Activated naive CD4-positive, alpha-beta T cell treated with Interleukin-2 at 50 U/mL for 16 hours (primary cell): ENCODE data around the gene SEC16A.

Experiments
- DNase-seq: peaks from one replicate; pipeline ENCODE4 v3.0.0-alpha.2; 2020

The SEC16A gene

DNA sequence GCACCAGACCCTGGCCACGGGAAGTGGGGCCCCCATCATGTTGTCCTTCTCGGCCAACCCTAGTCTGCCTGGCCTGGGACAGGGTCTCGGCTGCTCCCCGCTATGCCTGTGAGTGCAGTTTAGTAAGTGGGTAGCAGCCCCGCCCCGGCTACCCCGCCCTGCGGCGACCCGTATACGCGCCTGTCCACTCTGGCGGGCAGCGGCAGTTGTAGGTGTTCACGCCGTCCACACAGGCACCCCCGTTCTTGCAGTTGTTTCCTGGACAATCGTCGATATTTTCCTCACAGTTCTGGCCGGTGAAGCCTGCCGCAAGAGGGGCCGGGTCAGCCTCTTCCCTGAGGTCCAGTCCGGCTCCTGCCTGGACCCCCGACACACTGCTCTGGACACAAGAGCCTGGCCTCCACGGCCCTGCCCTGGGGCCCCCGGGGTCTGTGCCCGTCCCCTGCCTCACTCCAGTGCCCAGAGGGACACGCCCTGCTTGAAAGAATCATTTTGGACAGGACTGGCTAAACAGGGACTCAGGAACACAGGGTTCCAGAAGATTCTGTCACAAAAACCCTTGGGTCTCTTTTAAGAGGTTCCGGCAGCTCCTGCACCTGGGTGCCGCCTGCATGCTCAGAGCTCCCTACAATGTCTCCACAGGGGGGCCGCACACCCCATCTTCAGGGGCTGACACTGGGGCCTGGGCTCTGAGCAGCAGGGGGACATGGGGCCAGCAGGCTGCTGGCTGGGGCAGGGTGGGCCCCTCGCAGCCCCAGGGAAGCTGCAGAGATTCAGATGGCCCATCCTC, 36.6 kb upstream of the SEC16A start:
- no peak for DNase-seq

DNA sequence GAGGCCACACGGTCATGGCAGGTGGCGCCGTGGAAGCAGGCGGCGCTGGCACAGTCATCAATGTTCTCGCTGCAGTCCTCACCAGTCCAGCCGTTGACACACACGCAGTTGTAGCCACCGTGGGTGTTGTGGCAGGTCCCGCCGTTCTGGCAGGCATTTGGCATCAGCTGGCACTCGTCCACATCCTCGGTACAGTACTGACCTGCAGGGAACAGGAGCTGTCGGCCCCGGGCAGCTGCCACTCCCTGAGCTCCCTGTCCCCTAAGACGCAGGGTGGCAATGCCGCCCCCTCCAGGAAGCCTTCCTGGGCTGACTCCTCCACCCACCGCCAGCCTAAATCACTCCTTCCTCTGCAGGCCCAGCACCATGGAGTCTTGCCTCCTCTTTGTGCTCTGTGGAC, 35.8 kb upstream of the SEC16A start:
- DNase-seq: no peak

DNA sequence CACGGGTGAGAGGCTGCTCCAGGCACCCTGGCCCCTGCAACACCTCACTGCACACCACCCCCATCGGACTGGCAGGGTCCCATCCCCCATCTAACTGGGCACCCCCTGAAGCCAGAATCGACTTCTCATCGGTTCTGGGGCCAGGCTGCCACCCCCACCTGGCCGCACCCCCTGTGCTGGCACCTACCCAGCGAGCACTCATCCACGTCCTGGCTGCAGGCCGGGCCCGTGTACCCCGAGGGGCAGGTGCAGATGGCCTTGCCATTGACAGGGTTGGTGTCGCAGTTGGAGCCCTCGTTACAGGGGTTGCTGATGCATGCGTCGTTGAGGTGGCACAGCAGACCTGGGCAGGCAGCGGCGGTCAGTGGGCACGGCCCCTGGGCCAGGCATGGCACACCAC, 35.1 kb upstream of the SEC16A start:
- no peak for DNase-seq

DNA sequence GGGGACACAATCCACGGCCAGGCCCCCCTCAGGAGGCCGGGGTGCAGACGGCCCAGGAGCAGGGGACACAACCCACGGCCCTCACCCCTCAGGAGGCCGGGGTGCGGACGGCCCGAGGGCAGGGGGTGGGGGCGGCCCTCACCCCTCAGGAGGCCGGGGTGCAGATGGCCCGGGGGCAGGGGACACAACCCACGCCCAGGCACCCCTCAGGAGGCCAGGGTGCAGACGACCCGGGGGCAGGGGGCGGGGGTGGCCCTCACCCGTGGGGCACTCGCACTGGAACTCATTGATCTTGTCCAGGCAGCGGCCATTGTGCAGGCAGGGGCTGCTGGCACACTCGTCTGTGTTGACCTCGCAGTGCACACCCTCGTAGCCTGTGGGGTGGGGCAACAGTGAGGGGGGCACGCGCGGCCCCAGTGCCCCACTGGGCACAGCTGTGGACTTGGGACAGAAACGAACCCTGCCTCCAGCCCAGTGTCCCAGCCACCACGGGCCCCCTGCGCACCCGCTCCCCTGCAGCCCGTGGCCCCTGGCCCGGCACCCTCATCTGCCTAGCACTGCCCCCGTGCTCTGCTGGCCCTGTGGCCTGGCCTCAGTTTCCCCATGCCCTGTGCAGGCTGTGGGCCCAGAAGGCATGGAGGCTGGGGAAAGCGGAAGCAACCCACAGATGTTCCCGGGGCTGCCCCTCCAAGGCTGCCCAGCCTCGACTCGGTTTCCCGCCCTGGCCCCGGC, 34.3 kb upstream of the SEC16A start:
- DNase-seq: no peak

DNA sequence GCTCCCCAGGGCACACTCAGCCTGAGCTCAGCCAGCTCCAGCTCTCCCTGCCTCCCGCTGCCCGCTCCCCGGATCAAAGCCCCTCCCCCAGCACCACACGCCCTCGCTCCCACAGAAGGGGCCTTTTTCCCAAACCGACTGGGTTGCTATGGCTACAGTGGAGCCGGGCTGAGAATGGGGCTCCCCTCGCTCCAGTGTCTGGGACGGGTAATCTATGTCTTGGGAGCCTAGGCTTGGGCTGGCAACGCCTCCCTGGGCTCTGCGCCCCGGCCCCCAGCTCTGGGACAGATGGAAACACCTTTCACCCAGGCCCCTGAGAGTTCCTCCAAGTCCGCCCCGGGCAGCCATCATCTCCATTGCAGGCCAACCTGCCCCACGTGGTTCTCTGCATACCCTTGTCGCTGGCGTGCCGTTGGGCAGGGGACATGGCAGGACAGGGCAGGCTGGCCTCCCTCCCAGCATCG, 33.4 kb upstream of the SEC16A start:
- DNase-seq: no peak

DNA sequence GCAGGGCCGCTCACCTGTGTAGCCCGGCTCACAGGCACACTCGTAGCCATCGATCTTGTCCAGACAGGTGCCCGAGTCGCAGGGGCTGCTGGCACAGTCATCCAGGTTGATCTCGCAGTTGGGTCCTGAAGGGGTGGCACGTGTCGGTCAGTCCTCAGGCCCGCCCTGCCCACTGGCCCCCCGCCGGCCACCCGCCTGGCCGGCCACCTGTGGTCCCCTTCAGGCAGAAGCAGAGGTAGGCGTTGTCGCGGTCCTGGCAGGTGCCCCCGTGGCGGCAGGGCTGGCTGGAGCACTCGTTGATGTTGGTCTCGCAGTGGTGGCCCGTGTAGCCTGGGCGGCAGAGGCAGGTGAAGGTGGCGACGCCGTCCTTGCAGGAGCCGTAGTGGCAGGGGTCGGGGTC, 32.4 kb upstream of the SEC16A start:
- no peak for DNase-seq

DNA sequence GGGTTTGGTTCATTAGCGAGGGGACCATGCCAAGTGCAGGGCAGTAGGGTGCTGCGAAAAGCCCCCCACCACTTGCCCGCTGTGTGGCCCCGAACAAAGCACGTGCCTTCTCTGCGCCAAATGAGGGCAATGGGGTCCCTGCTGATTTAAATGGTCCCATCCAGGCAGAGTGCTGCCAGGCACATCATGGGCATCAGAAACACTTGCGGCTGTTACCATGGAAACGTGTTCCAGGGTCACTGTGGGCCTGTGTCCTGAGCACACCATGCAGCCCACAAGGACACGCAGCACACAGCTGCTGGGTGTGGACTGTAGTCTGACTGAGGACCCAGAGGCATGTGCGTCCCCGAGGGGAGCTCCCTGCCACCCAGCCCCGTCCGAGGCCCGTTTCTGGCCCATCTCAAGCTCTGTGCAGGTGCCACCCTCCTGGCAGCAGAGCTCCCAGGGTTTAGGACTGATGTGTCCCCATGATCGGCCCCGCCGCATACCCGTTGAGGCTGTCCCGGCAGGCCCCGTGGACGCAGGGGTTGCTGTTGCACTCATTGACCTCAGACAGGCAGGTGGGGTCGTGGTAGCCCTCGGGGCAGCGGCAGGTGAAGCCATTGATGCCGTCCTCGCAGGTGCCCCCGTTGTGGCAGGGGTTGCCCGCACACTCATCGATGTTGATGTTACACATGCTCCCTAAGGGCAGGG, 31.3 kb upstream of the SEC16A start:
- DNase-seq: no peak

DNA sequence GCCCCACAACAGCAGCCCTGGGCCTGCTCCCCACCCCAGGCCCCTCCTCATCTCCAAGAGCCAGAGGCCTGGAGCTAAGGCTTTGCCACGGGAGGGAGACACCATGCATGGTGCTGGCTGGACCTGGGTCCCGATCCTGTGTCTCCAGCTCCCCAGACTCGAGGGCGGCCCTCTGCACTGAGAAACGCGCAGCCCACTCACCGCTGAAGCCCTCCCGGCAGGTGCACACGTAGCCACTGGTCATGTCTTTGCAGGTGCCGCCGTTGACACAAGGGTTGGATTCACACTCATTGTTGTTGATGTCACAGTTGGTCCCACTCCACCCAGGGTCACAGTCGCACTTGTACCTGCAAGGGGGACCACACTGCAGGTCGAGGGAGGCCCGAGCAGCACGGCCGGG, 30.4 kb upstream of the SEC16A start:
- no peak for DNase-seq

DNA sequence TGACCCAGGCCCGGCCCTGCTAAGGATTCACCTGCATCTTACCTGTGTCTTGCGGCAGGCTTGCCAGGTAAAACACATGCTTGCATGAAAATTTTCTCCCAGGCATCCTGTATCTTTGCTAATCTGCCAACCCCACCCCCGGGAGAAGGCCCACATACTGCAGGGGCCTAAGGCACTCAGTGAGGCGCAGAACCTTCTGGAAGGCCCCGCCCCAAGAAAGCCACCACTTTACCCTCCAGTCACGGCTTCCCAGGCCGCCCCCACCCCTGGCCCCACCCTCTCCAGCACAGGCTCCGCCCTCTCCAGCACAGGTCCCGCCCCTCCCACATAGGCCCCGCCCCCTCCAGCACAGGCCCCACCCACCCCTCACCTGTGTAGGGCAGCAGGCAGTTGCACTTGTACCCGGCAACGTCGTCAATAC, 29.8 kb upstream of the SEC16A start:
- peak; percentile 24 for DNase-seq

DNA sequence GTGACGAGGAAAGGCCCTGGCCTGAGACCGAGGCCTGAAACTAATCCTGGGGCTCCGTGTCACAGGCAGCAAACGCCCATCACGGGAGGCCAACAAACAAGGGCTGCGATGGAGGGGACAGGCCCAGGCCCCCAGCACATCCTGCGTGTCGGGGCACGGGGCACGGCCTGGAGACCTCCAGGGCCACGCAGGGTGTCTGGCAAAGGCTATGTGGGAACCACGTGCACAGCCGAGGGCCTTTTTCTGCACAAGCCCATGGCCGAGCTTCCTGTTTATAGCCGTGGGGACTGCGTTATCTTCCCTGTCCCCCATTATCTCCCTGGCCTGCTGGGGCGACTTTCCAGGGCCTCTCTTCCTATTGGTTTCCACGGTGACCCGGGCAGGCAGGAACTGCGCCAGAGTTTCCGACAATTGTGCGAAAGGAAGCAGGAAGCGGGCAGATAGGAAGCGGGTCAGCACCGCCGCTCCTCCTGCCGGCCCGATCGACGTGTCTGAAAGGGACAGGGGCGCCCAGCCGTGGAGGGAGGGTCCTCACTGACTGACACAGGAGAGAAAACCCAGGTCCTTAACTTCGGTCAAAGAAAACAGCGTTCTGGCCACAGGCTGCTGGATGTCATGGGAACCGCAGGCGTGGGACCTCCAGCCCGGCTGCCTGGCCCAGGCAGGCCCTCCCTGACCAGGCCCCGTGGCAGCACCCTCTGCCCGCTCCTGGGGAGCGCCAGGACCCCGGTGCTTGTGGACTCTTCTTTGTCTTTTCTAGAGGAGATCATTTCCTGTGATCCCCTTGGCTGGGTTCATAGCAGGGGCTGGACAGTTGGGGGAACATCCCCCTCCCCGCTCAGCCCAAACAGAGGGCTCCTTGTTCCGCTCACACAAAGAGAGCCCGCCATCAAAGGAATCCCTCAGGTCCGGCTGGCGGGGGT, 29.1 kb upstream of the SEC16A start:
- DNase-seq: no peak

DNA sequence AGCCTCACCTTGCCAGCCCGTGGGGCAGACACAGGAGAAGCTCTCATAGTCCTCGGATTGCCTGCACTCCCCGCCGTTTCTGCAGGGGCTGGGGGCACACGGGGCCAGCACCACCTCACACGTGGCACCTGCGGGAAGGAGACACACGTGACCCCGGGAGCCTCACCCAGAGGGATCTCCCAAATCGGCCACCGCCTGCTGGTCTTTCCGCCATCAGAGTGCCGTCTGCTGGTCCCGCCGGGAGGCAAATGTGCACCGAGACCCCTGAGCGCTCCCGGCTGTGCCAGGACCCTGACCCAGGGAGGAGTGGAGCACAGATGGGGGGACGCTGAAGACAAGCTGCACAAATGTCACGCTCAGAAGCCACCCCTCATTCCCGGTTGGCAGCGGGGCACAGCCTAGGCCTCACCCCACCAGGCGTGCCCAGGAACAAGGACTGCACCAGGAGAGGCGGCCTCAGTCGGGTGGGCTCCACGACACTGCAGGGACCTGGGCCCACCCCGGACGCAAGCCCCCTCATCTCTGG, 28.4 kb upstream of the SEC16A start:
- no peak for DNase-seq

DNA sequence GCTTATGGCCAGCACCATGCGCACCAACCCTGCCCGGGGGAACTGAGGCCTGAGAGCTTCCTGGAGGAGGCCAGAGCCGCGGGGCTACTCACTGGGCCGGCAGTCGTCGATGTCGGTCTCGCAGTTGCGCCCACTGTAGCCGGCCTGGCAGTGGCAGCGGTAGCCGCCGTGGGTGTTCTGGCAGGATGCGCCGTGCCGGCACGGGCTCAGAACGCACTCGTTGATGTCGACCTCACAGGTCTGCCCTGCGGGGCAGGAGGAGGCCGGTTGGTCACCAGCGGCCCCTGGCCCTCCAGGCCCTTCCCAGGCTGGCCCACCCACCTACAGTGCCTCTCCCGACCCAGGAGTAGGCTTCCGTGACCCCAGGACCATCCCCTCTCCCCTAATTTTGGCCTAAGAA, 27.7 kb upstream of the SEC16A start:
- no peak for DNase-seq

DNA sequence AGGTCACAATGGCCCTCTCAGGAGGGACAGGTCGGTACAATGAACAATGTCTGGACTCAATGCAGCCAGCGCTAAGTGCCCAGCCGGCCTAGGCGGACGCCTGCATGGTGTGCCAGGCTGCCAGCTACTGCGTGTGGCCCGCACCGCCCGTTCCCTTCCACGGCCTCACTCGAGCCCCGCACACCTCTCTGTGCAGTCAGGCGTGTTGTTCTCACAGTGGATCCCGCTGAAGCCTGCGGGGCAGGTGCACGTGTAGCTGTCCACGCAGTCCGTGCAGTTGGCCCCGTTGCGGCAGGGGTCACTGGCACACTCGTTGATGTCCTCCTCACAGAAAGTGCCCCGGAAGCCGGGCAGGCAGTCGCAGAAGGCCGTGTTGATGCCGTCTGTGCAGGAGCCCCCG, 26.7 kb upstream of the SEC16A start:
- no peak for DNase-seq

DNA sequence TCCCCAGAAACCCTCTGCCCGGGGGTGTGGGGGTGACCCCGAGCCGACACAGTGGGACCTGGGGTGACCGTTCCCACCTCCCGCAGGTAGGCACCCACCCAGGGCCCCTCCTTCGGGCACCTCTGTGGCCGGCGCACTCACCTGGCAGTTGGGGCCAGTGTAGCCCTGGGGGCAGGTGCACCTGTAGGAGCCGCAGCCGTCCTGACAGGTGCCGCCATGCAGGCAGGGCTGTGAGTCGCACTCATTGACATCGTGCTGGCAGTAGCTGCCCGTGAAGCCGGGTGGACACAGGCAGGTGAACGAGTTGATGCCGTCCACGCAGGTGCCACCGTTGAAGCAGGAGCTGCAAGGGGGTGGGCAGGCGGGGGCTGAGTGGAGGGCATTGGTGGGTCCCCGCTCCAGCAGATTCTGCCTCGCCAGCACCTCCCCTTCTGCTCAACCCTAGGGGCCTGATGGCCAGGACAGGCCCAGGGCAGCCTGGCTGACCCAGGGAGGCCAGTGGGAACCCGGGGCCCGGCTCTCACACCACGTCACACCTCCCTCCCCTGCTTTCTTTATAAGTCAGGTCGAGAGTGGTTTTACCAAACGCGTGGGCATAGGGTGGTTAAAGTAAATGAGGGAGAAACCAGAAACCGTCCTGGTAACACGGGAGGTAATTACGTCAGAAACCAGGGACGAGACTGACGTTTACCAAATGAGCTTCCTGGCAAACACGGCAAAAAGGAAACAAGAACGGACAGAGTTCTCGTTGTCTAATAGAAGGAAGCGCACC, 26.1 kb upstream of the SEC16A start:
- DNase-seq: peak; percentile 17

DNA sequence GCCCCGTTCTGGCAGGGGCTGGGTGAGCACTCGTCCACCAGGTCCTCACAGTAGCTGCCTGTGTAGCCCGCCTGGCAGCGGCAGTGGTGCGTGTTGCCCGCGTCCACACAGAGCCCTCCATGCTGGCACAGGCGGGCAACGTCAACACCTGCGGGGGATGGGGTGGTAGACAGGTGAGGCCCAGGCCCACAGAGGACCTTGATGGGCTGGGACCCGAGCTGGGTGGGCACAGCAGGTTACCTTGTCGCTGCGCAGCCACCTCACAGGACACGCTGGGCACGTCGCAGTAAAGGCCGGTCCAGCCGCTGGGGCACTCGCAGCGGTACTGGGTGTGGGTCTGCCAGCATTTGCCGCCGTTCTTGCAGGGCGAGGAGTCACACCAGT, 25.1 kb upstream of the SEC16A start:
- no peak for DNase-seq

DNA sequence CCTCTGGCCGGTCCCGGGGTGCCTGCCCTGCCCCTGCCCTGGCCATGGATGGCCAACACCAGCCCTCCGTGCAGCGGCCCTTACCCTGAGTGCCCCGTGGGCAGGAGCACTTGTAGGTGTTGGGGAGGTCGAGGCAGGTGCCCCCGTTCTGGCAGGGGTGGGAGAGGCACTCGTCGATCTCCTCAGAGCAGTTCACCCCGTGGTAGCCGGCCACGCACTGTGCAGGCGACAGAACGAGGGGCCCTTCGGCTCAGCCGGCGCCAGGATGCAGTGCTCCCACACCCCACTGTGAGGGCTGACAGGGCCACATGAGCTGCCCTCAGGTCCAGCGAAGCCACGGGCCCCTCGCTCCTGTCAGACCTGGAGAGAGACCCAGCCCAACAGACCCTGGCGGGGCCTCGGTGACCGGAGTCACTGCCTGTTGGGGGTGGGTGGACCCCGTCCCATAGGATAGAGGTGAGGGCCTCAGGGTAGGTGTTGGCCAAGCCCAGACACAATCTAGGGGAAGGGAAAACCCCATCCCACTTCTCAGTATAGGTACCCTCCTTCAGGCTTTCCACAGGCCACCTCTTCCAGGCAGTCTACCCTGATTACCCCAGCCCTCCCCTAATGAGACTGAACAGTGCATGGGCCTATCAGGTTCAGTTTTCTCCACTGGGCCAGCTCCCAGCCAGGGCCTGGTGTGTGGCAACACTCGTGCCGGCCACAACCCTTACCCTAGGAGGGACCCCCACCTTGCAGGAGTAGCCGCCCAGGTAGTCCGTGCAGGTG, 24.6 kb upstream of the SEC16A start:
- DNase-seq: no peak

DNA sequence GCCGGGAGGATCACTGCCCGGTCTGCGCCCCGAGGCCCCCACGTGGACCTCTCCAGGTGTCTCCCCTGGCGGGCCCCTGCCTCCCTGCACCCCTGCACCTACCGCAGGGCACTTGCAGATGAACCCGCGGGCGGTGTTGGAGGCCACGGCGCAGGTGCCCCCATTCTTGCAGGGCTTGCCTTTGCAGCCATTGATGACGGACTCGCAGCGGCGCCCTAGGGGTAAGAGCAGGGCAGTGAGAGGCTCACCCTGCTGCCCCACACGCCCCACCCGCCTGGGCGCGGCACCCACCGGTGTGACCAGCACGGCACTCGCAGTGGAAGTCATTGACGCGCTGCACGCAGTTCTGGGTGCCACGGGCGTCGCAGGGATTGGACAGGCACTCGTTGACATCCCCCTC, 23.6 kb upstream of the SEC16A start:
- no peak for DNase-seq

DNA sequence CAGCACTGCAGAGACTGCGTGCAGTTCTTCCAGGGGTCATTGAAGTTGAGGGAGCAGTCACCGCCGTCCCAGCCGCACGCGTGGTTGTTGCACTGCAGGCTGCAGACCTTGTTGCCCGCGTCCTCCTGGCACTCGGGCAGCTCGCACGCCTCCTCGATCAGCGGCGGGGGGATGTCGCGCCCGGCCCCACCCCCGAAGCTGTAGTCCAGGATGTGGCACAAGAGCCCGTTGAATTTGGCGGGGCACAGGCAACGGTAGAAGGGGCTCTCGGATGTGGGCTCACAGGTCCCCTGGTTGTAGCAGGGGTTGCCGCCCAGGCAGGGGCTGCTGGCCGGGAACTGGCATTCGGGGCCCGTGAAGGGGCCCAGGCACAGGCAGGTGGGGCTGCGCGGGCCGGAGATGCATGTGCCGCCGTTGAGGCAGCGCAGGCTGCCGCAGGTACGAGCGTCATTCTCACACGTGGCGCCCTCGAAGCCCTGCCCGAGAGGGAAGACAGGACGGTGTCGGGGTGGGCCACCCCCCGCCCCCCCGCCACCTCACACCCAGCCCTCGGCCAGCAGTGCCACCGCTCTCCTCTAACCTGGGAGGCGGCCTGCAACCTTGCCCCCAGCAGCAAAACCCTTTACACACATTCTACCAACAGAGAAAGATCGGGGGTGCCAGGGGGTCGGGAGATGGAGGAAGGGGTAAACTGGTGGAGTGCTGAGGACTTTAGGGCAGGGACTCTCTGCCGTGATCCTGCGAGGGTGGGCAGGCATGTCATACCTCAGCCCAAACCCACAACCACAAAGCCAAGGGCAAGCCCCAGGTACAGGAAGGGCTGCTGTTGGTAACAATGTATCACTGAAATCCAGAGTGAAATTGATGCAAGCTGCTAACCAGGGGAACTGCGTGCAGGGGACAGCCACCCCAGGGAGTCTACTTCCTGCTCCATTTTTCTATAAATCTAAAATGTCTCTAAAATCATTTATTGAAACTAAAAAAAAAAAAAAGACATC, 22.9 kb upstream of the SEC16A start:
- no peak for DNase-seq

DNA sequence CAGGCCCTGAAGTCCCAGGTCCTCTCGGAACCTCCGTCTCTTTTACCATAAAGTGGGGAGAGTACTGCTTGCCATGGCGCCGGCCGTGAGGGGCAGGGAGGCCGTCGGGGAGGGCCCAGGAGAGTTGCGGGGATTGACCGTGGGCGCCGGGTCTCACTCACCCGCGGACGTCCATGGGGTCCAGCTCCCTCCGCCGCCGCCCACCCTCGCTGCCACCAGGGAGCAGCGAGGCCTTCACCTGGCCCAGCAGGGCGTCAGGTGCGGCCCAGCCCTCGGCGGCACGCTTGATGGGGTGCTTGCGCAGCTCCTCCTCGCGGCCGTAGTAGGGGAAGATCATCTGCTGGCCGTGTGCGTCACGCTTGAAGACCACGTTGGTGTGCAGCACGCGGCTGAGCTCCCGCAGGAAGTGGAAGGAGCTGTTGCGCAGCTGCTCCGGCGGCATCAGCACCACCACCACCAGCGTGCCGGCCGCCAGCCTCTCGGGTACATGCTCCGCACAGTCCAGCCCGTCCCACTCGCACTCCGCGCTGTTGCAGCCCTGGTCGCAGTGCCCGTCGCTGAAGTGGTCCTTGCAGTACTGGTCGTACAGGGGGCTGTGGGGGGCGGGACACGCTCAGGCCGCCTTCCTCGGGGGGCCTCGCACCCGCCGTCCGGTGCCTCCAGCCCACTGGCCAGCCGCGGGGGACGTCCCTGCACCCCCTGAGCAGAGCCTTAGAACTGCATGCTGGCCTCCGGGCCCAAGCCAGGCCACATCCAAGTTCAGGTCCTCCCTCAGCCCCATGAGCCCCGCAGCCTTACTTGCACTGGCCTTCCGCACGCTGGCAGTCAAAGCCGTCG, 21.9 kb upstream of the SEC16A start:
- no peak for DNase-seq
